Spleen (tissue), 11 donors: ENCODE results near the gene LASP1. TPM values are rescaled to one million over a fixed set of nuclear protein-coding genes. Genes with fewer than 3 reads are reported as not detected.

Source experiments
- DNase-seq: peaks from one replicate; pipeline ENCODE4 v3.0.0-alpha.2; 2020
- H3K27ac ChIP-seq, 8 donors: fragments of 200-600 bp; sonication (generic) in 7 of 8; 1 replicate in 4 of 8; 2 replicates in 4 of 8; pipeline versions ENCODE4 v1.5.0 to v1.8.0; 2016 to 2021; ENCODE audit warnings: inconsistent platforms in 4 of 8, mild to moderate bottlenecking in 4 of 8, moderate library complexity in 1 of 8
- H3K27me3 ChIP-seq, 7 donors: fragments of 200-600 bp; sonication (generic) in 6 of 7; replicated peaks in 1 of 7; 1 replicate in 4 of 7; 2 replicates in 3 of 7; pipeline versions ENCODE4 v1.5.0 to v1.8.0; 2016 to 2021; ENCODE audit warnings: inconsistent platforms in 3 of 7, mild to moderate bottlenecking in 1 of 7
- H3K36me3 ChIP-seq, 6 donors: fragments of 200-600 bp; sonication (generic) in 5 of 6; 1 replicate in 4 of 6; 2 replicates in 2 of 6; pipeline versions ENCODE4 v1.5.0 to v1.8.0; 2016 to 2021; ENCODE audit warnings: inconsistent platforms in 2 of 6
- H3K4me1 ChIP-seq, 6 donors: fragments of 200-600 bp; sonication (generic) in 5 of 6; 1 replicate in 3 of 6; 2 replicates in 3 of 6; pipeline versions ENCODE4 v1.5.0 to v1.8.0; 2016 to 2021; ENCODE audit warnings: inconsistent platforms in 3 of 6
- H3K4me3 ChIP-seq, 8 donors: fragments of 200-600 bp; sonication (generic) in 7 of 8; 1 replicate in 4 of 8; 2 replicates in 4 of 8; pipeline versions ENCODE4 v1.5.0 to v1.8.0; 2016 to 2021; ENCODE audit warnings: inconsistent platforms in 4 of 8, mild to moderate bottlenecking in 4 of 8, moderate library complexity in 2 of 8
- H3K9me3 ChIP-seq, 8 donors: fragments of 200-600 bp; sonication (generic) in 7 of 8; 1 replicate in 4 of 8; 2 replicates in 4 of 8; pipeline versions ENCODE4 v1.5.0 to v1.8.0; 2016 to 2021; ENCODE audit warnings: inconsistent platforms in 4 of 8
- CTCF ChIP-seq, 11 experiments: fragments of 200-600 bp in 7 of 11; fragments of 450-650 bp in 4 of 11; sonication (generic) in 4 of 11; IDR thresholded peaks in 8 of 11; conservative IDR thresholded peaks in 3 of 11; 1 replicate in 7 of 11; 2 replicates in 4 of 11; pipeline versions ENCODE4 v1.4.0 to v1.8.0; 2016 to 2021; ENCODE audit warnings: antibody characterized with exemption in 11 of 11, inconsistent platforms in 4 of 11, mild to moderate bottlenecking in 1 of 11
- POLR2A ChIP-seq, 3 donors: fragments of 450-650 bp; IDR thresholded peaks; one replicate each; pipeline ENCODE4 v1.5.1; 2017; ENCODE audit warnings: antibody characterized with exemption in 3 of 3, mild to moderate bottlenecking in 1 of 3
- POLR2AphosphoS5 ChIP-seq, 3 donors: sonication (generic); formaldehyde crosslinking; IDR thresholded peaks; one replicate each; pipeline ENCODE4 v1.5.1; 2017; ENCODE audit warnings: antibody characterized with exemption in 3 of 3
- WGBS, 5 donors: extraction: QIAGEN DNeasy Blood & Tissue Kit in 3 of 5; methylation state at CpG; one replicate each; pipeline versions ENCODE4 v1.1.5 to v1.1.7; 2013 to 2018; 5-methylcytosine and 5-hydroxymethylcytosine counted together
- intact Hi-C: fragments of 100-400 bp; cut with DNase I; formaldehyde crosslinking; loops from one replicate; pipeline ENCODE4 v1.15.0; 2023; ENCODE audit warnings: low total_unique reads
- polyA plus RNA-seq, 3 donors: library from polyadenylated mRNA; stranded (reverse); fragments of 200-250 nt; gene quantifications; one replicate each; pipeline ENCODE4 v1.2.1, GENCODE V29; 2013
- total RNA-seq, 7 donors: library from RNA; depleted of rRNA in 3 of 7; stranded (reverse); fragments of >200 nt in 3 of 7; fragmentation: NEBNext Ultra II Directional in 4 of 7; extraction: Animal tissue kit (Norgen Biotek cat#: 25700) in 4 of 7; gene quantifications; one replicate each; pipeline versions ENCODE4 v1.1.0 to v1.2.1, GENCODE V29; 2016 to 2021
- donor health status: healthy with polysubstance abuse.
- donor health status: DM: no; HTN: no; CAD: no; lungs with moderate emphysema.
- donor health status: DM: no; HTN: no; CAD: no.
- donor health status: Bipolar disorder and iron deficiency.
- donor health status: healthy.
- donor health status: DM: no; HTN: no; CAD: no.
- donor health status: DM: yes; HTN: yes; CAD: no.

The LASP1 gene
- total and polyA plus RNA-seq, 10 donors = 38.8 to 196 (median 143) TPM

DNA sequence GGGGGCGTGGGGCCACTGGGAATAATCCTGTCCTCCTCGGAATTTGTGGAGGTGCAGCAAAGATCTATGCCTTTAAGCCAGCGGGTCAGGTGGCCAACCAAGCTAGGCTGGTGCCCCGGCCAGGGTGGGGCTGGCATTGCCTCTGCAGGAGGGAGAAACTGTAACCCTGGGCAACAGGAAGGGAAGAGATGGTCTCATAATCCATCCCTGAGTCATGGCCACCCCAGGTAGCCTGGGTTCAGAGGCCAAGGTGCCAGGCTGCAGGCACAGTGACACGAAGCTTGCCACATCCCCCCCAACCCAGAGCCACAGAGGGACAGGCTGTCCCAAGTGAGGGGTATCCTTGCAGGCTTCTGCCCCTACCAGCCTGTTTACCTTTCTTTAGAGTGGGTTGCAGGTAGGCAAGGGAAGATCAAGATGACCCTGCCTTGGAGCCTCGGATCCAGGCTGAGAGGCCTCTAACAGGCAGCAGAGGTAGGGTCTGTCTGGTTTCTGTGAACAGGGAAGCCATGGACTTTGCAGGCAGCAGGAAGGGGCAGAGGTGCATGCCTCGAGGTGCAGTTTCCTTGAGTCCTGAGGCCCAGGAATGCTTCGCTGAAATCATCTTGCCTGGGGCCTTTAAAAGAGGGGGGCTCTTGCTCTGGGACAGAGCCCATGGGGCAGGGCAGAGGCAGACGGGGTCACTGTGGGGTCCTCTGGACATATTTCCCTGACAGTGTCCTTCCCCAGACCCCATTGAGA, 4.0 kb downstream of the LASP1 start:
- H3K9me3 ChIP-seq = no peaks in the 10 kb centered on the region
- H3K27ac ChIP-seq = peak overlapping the region in 6 of 8 donors; percentile 22 to 99 (median 98)
- H3K36me3 ChIP-seq = peaks cover 0 to 71% (median 15%) of the 10 kb centered on the region in 6 donors
- WGBS, 5 donors = 60 to 73% (median 67%) methylated on average over 8 to 9 of the region's 9 CpGs
- H3K4me3 ChIP-seq = peak overlapping the region in 1 of 8 donors; percentile 21
- H3K27me3 ChIP-seq = no peaks in the 10 kb centered on the region
- H3K4me1 ChIP-seq = peaks cover 58 to 90% (median 76%) of the 10 kb centered on the region in 6 donors
- peak; percentile 75 for DNase-seq
- no peak for TF ChIP-seq POLR2A (IDR thresholded peaks at IDR 0.05)
- TF ChIP-seq POLR2AphosphoS5 (IDR thresholded peaks at IDR 0.05) = no peak
- no peak for TF ChIP-seq CTCF (IDR thresholded peaks at IDR 0.05 in 8 of 11, conservative IDR thresholded peaks at IDR 0.05 in 3 of 11)
- intact Hi-C loops = no loop called here

GRCh38 chr17:38874505-38875400, 4.9 kb downstream of the LASP1 start:
- 55 to 78% (median 73%) methylated on average over 6 to 10 of the region's 10 CpGs for WGBS, 5 donors
- Histone ChIP-seq H3K9me3 (no peaks in the 10 kb centered on the region), H3K4me3 (peak overlapping the region in 1 of 8 donors; percentile 12), H3K27ac (peak overlapping the region in 6 of 8 donors; percentile 22 to 99 (median 98)), H3K36me3 (peaks cover 0 to 80% (median 22%) of the 10 kb centered on the region in 6 donors), H3K27me3 (no peaks in the 10 kb centered on the region), H3K4me1 (peaks cover 62 to 92% (median 85%) of the 10 kb centered on the region in 6 donors)
- intact Hi-C loops = no loop called here
- no peak for TF ChIP-seq POLR2A (IDR thresholded peaks at IDR 0.05)
- no peak for TF ChIP-seq POLR2AphosphoS5 (IDR thresholded peaks at IDR 0.05)
- TF ChIP-seq CTCF (IDR thresholded peaks at IDR 0.05 in 8 of 11, conservative IDR thresholded peaks at IDR 0.05 in 3 of 11) = no peak
- no peak for DNase-seq

DNA sequence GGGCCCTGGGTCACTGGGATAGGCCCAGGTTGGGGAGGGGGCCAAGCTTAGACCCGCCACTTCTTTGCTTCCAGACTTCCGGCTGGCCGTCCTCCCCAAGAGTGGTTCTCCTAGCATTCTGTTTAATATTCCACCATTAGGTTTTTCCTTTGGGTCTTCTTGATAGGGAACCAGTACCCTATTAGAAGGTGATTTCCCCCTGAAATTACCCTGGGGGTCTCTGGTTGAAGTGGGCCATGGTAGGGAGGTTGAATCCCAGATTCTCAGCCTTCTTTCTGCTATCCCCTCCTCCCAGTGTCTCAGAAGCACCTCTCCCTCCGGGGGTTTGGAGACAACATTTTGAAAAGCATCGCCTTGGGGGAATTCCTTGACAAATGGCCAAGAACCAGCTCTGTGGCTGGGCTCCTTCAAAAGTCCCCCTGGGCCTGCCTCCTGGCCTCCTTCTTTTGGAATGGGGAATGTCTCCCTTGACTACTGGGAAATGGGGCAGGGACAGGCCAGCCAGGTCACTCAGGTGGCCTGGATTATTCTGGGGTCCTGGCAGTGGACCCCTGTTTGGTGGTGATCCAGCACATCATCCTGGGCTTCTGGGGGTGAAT, 5.7 kb downstream of the LASP1 start:
- intact Hi-C loops = no loop called here
- Histone ChIP-seq H3K36me3 (peaks cover 0 to 88% (median 29%) of the 10 kb centered on the region in 6 donors), H3K4me1 (peaks cover 70 to 100% (median 93%) of the 10 kb centered on the region in 6 donors), H3K27me3 (no peaks in the 10 kb centered on the region), H3K27ac (peak overlapping the region in 5 of 8 donors; percentile 58 to 99 (median 98)), H3K9me3 (no peaks in the 10 kb centered on the region), H3K4me3 (peak overlapping the region in 1 of 8 donors; percentile 12)
- 62 to 82% (median 77%) methylated on average over 5 of the region's 5 CpGs for WGBS, 5 donors
- DNase-seq = no peak
- TF ChIP-seq CTCF (IDR thresholded peaks at IDR 0.05 in 8 of 11, conservative IDR thresholded peaks at IDR 0.05 in 3 of 11) (no peak), POLR2AphosphoS5 (IDR thresholded peaks at IDR 0.05) (no peak), POLR2A (IDR thresholded peaks at IDR 0.05) (no peak)
